Measurements from ENCODE around the gene LTBR. TPM values are rescaled to one million over a fixed set of nuclear protein-coding genes. Genes with fewer than 3 reads are reported as not detected.

The LTBR gene
- polyA plus RNA-seq, 3 donors: 56.4 to 108 (median 60.6) TPM

DNA sequence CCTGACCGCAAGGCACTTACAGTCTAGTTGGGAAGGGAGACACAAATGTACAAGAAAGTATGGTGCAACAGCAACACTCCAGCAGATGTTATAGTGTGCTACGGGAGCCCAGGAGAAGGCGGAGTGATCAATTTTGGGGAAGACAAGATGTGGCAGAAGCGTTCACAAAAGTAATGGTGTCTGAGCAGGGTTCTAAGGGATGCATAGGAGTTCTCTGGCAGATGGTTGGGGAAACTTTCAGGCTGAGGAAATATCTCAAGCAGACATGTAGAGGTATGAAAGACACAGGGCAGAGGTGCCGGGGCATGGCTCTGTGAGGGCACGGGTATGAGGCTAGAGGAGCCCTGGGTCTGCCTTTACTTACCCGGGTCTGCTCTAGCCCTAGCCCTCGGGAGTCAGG, 37.0 kb upstream of the LTBR start:
- 74% methylated on average over 8 of the region's 8 CpGs for WGBS (ENCODE audit: insufficient coverage)
- no peak overlapping the region for H3K9ac ChIP-seq (ENCODE audit: insufficient read depth, low read length, poor library complexity, severe bottlenecking)
- H4K20me1 ChIP-seq (ENCODE audit: insufficient read depth, low read length): no peaks in the 10 kb centered on the region
- H3K4me1 ChIP-seq (ENCODE audit: control insufficient read depth in 1 of 2, insufficient read depth in 2 of 2, low read length in 2 of 2): peaks cover 73 to 74% of the 10 kb centered on the region in 2 donors
- H3K27me3 ChIP-seq (ENCODE audit: control insufficient read depth in 2 of 2, insufficient read depth in 2 of 2, low read length in 2 of 2): no peaks in the 10 kb centered on the region
- H2AFZ ChIP-seq (ENCODE audit: insufficient read depth, low read depth, low read length, poor library complexity, severe bottlenecking): peak overlapping the region; percentile 63
- intact Hi-C loops (cut with micrococcal nuclease): no loop called here
- H3K27ac ChIP-seq (ENCODE audit: low read depth in 1 of 2, low read length in 2 of 2): peak overlapping the region in 1 of 2 donors; percentile 27
- peaks cover 76% of the 10 kb centered on the region for H3K4me1 Mint-ChIP-seq
- TF ChIP-seq, protein P1, sequence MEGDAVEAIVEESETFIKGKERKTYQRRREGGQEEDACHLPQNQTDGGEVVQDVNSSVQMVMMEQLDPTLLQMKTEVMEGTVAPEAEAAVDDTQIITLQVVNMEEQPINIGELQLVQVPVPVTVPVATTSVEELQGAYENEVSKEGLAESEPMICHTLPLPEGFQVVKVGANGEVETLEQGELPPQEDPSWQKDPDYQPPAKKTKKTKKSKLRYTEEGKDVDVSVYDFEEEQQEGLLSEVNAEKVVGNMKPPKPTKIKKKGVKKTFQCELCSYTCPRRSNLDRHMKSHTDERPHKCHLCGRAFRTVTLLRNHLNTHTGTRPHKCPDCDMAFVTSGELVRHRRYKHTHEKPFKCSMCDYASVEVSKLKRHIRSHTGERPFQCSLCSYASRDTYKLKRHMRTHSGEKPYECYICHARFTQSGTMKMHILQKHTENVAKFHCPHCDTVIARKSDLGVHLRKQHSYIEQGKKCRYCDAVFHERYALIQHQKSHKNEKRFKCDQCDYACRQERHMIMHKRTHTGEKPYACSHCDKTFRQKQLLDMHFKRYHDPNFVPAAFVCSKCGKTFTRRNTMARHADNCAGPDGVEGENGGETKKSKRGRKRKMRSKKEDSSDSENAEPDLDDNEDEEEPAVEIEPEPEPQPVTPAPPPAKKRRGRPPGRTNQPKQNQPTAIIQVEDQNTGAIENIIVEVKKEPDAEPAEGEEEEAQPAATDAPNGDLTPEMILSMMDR (IDR thresholded peaks at IDR 0.05): no peak
- peak overlapping the region; percentile 43 to 55 for H3K4me3 Mint-ChIP-seq
- peak overlapping the region in 4 of 7 donors; percentile 50 to 96 (median 70) for H3K27ac Mint-ChIP-seq
- no peaks in the 10 kb centered on the region for H3K9me3 ChIP-seq (replicated peaks in 1 of 2; ENCODE audit: control insufficient read depth in 1 of 2, insufficient read depth in 1 of 2, low read length in 2 of 2)
- H3K4me2 ChIP-seq (replicated peaks; ENCODE audit: extremely low read depth, low read length, poor library complexity, severe bottlenecking): peak overlapping the region; percentile 66
- H3K9me3 Mint-ChIP-seq: no peaks in the 10 kb centered on the region
- peaks cover 0 to 3% of the 10 kb centered on the region in 2 donors for H3K36me3 Mint-ChIP-seq
- H3K4me3 ChIP-seq (replicated peaks in 1 of 3; ENCODE audit: low read depth in 2 of 3, low read length in 3 of 3): peak overlapping the region in 1 of 3 experiments; percentile 61
- no peaks in the 10 kb centered on the region for H3K36me3 ChIP-seq (replicated peaks in 1 of 2; ENCODE audit: control insufficient read depth in 1 of 2, insufficient read depth in 2 of 2, low read length in 2 of 2)
- no peak for DNase-seq
- H3K27me3 Mint-ChIP-seq (ENCODE audit: low read depth in 3 of 3): peaks cover 0 to 8% (median 3%) of the 10 kb centered on the region in 3 donors
- H3K79me2 ChIP-seq (ENCODE audit: insufficient read depth, low read length): peaks cover 21% of the 10 kb centered on the region

DNA sequence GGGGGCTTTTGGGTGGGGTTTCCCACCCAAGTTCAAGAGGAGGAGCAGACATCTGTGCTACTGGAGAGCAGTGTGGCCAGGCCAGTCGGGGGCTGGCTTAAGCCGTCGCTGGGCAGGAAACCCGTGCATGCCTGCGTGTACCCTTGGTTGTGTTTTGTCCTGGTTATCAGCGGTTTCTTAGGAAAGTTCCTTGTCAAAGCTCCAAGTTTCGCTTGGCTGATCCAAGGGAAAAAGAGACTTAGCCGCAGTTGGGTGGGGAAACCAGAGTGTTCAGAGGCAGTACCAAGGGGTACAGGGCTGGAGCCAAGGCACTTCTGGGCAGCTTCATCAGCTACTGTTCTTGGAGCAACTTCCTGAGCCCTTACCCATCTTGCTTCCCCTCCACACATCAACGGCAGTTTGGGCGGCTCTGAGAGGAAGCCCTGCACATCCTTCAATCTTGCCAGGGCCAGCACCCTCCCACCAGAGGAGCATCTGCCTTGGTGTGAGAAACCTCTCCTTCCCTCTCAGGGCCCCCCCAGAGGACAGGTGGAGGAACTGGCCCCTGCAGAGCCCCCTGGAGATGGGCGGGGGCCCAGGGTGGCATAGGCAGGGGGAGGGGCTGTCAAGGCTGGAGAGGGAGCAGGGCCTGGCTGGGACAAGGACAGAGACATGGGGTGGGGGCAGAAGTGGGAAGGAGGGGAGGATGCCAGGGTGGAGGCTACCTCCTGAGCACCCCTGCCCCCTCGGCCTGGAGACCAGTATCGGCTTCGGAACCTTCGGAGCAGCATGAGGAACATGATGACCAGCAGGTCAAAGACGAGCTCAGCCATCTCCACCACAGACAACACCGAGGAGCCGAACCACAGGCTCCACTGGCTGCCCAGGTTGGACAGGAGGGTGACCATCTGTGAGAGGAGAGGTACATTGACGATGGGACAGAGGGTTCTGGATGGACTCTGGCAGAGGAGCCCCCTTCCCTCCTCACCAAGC, 36.3 kb upstream of the LTBR start:
- H3K4me1 ChIP-seq (ENCODE audit: control insufficient read depth in 1 of 2, insufficient read depth in 2 of 2, low read length in 2 of 2): peaks cover 73 to 74% of the 10 kb centered on the region in 2 donors
- Mint-ChIP-seq H3K9me3 (no peaks in the 10 kb centered on the region), H3K27me3 (ENCODE audit: low read depth in 3 of 3) (peaks cover 0 to 8% (median 3%) of the 10 kb centered on the region in 3 donors), H3K36me3 (peaks cover 0 to 3% of the 10 kb centered on the region in 2 donors), H3K4me3 (peak overlapping the region; percentile 43 to 55), H3K27ac (peak overlapping the region in 6 of 7 donors; percentile 50 to 96 (median 74)), H3K4me1 (peaks cover 76% of the 10 kb centered on the region)
- WGBS (ENCODE audit: insufficient coverage): 2% methylated on average over 12 of the region's 19 CpGs
- H3K79me2 ChIP-seq (ENCODE audit: insufficient read depth, low read length): peaks cover 14% of the 10 kb centered on the region
- intact Hi-C loops (cut with micrococcal nuclease): no loop called here
- H3K4me3 ChIP-seq (replicated peaks in 1 of 3; ENCODE audit: low read depth in 2 of 3, low read length in 3 of 3): peak overlapping the region in 1 of 3 experiments; percentile 61
- H3K4me2 ChIP-seq (replicated peaks; ENCODE audit: extremely low read depth, low read length, poor library complexity, severe bottlenecking): peak overlapping the region; percentile 66
- H2AFZ ChIP-seq (ENCODE audit: insufficient read depth, low read depth, low read length, poor library complexity, severe bottlenecking): peak overlapping the region; percentile 63
- TF ChIP-seq, protein P1 (IDR thresholded peaks at IDR 0.05): no peak
- no peaks in the 10 kb centered on the region for H3K27me3 ChIP-seq (ENCODE audit: control insufficient read depth in 2 of 2, insufficient read depth in 2 of 2, low read length in 2 of 2)
- no peaks in the 10 kb centered on the region for H3K9me3 ChIP-seq (replicated peaks in 1 of 2; ENCODE audit: control insufficient read depth in 1 of 2, insufficient read depth in 1 of 2, low read length in 2 of 2)
- H4K20me1 ChIP-seq (ENCODE audit: insufficient read depth, low read length): no peaks in the 10 kb centered on the region
- peak overlapping the region; percentile 27 to 31 for H3K27ac ChIP-seq (ENCODE audit: low read depth in 1 of 2, low read length in 2 of 2)
- H3K36me3 ChIP-seq (replicated peaks in 1 of 2; ENCODE audit: control insufficient read depth in 1 of 2, insufficient read depth in 2 of 2, low read length in 2 of 2): no peaks in the 10 kb centered on the region
- DNase-seq: peak; percentile 51 to 56 (median 51)
- no peak overlapping the region for H3K9ac ChIP-seq (ENCODE audit: insufficient read depth, low read length, poor library complexity, severe bottlenecking)

Data from CD14-positive monocyte (primary cell).